K562 (cell line): Measurements from ENCODE around the gene KCNK7. TPM values are rescaled to one million over a fixed set of nuclear protein-coding genes. Genes with fewer than 3 reads are reported as not detected.

ENCODE experiments used
- ATF7 ChIP-seq: fragments of 450-650 bp; IDR thresholded peaks from 2 replicates; pipeline ENCODE4 v1.7.1; 2014; ENCODE audit warnings: mild to moderate bottlenecking, moderate library complexity
- BRD4 ChIP-seq: fragments of 200-600 bp; sonication (generic); IDR thresholded peaks from 2 replicates; pipeline ENCODE4 v1.6.1; 2017; ENCODE audit warnings: inconsistent platforms
- CBFA2T3 ChIP-seq: fragments of 450-650 bp; IDR thresholded peaks from 2 replicates; pipeline ENCODE4 v1.6.1; 2017
- CEBPB ChIP-seq: fragments of 450-650 bp; IDR thresholded peaks from 2 replicates; pipeline ENCODE4 v1.6.1; 2016; ENCODE audit warnings: missing genetic modification characterization, missing compliant biosample characterization
- CTBP1 ChIP-seq: fragments of 450-650 bp; IDR thresholded peaks from 2 replicates; pipeline ENCODE4 v1.6.1; 2016; ENCODE audit warnings: borderline replicate concordance
- DIDO1 ChIP-seq: fragments of 450-650 bp; IDR thresholded peaks from 2 replicates; pipeline ENCODE4 v1.6.1; 2016; ENCODE audit warnings: low read depth, missing biosample characterization, missing genetic modification characterization
- E4F1 ChIP-seq: fragments of 250-450 bp; sonication (Bioruptor Pico); IDR thresholded peaks from 2 replicates; pipeline ENCODE4 v1.5.0; 2021; ENCODE audit warnings: mild to moderate bottlenecking, borderline replicate concordance
- FOXA1 ChIP-seq: fragments of 450-650 bp; IDR thresholded peaks from 2 replicates; pipeline ENCODE4 v1.6.1; 2016; ENCODE audit warnings: mild to moderate bottlenecking, borderline replicate concordance
- FOXA3 ChIP-seq, 2 experiments: fragments of 450-650 bp in 1 of 2; sonication (generic) in 1 of 2; formaldehyde crosslinking; IDR thresholded peaks in 1 of 2; conservative IDR thresholded peaks in 1 of 2; 2 replicates each; pipeline versions ENCODE4 v1.4.0 to v1.8.0; 2020 to 2022; ENCODE audit warnings: mild to moderate bottlenecking in 2 of 2, missing genetic modification reagents in 1 of 2
- HINFP ChIP-seq: fragments of 450-650 bp; conservative IDR thresholded peaks from 2 replicates; pipeline ENCODE4 v1.6.1; 2016; ENCODE audit warnings: missing genetic modification characterization, low read depth, mild to moderate bottlenecking, control low read depth, missing compliant biosample characterization
- KDM4B ChIP-seq, 2 experiments: fragments of 450-650 bp in 1 of 2; sonication (generic) in 1 of 2; IDR thresholded peaks; 2 replicates each; pipeline ENCODE4 v1.6.1; 2016 to 2017; ENCODE audit warnings: borderline replicate concordance in 2 of 2, antibody characterized with exemption in 1 of 2, low read depth in 1 of 2, mild to moderate bottlenecking in 1 of 2
- MYC ChIP-seq, 2 experiments: fragments of 250-450 bp in 1 of 2; sonication (Bioruptor Pico) in 1 of 2; IDR thresholded peaks; 2 replicates each; pipeline versions ENCODE4 v1.5.1 to v1.6.1; 2012 to 2021; ENCODE audit warnings: low read depth in 2 of 2, borderline replicate concordance in 1 of 2, improper control_type of control experiment in 1 of 2, low read length in 1 of 2, mild to moderate bottlenecking in 1 of 2, moderate library complexity in 1 of 2
- MYNN ChIP-seq, 2 experiments: sonication (generic); formaldehyde crosslinking in 1 of 2; IDR thresholded peaks; 2 replicates each; pipeline versions ENCODE4 v1.5.0 to v1.6.1; 2016 to 2020; ENCODE audit warnings: antibody characterized with exemption in 1 of 2, missing genetic modification reagents in 1 of 2
- NFATC3 ChIP-seq: fragments of 450-650 bp; IDR thresholded peaks from 2 replicates; pipeline ENCODE4 v1.6.1; 2017; ENCODE audit warnings: mild to moderate bottlenecking
- PHB ChIP-seq: fragments of 250-450 bp; sonication (Bioruptor Pico); IDR thresholded peaks from 2 replicates; pipeline ENCODE4 v1.5.0; 2021
- PRMT5 ChIP-seq: sonication (generic); formaldehyde crosslinking; IDR thresholded peaks from 2 replicates; pipeline ENCODE4 v1.5.0; 2020; ENCODE audit warnings: missing genetic modification reagents
- RB1 ChIP-seq: fragments of 450-650 bp; IDR thresholded peaks from 2 replicates; pipeline ENCODE4 v1.6.1; 2017; ENCODE audit warnings: low read depth, mild to moderate bottlenecking
- SUPT5H ChIP-seq: fragments of 450-650 bp; IDR thresholded peaks from 2 replicates; pipeline ENCODE4 v1.6.1; 2016
- TCF3 ChIP-seq: sonication (generic); formaldehyde crosslinking; IDR thresholded peaks from 2 replicates; pipeline ENCODE4 v1.4.0; 2020; ENCODE audit warnings: mild to moderate bottlenecking, missing genetic modification reagents
- XRCC5 ChIP-seq: fragments of 200-400 bp; formaldehyde crosslinking; IDR thresholded peaks from 2 replicates; pipeline ENCODE4 v1.6.1; 2017; ENCODE audit warnings: low read depth, mild to moderate bottlenecking, low read length
- ZNF274 ChIP-seq: IDR thresholded peaks from 2 replicates; pipeline ENCODE4 v1.6.1; 2011; ENCODE audit warnings: low read depth, mild to moderate bottlenecking, low read length, moderate library complexity, borderline replicate concordance
- ZNF280A ChIP-seq: fragments of 450-650 bp; IDR thresholded peaks from 2 replicates; pipeline ENCODE4 v1.6.1; 2018; ENCODE audit warnings: mild to moderate bottlenecking, low read depth; ENCODE audit not compliant: partially characterized antibody
- ZNF408 ChIP-seq: fragments of 250-450 bp; sonication (Bioruptor Pico); IDR thresholded peaks from 2 replicates; pipeline ENCODE4 v1.4.0; 2020; ENCODE audit warnings: low read depth, mild to moderate bottlenecking, moderate library complexity
- ZNF551 ChIP-seq: fragments of 250-450 bp; sonication (Bioruptor Pico); IDR thresholded peaks from 2 replicates; pipeline ENCODE4 v1.5.0; 2021; ENCODE audit warnings: mild to moderate bottlenecking, moderate library complexity
- polyA plus RNA-seq, 8 experiments: library from polyadenylated mRNA; depleted of rRNA in 4 of 8; stranded (reverse) in 5 of 8; unstranded in 3 of 8; fragments of >200 nt; fragmentation: Nextera tagmentation in 2 of 8; fragmentation: Illumina TruSeq in 1 of 8; extraction: Ambion mirVana in 2 of 8; extraction: Trizol in 1 of 8; gene quantifications; 2 replicates each; pipeline versions ENCODE4 v1.2.1 to v1.2.3, GENCODE V29; 2011 to 2014; ENCODE audit warnings: inconsistent platforms in 1 of 8, missing spikeins in 1 of 8
- total RNA-seq, 7 experiments: library from RNA; depleted of rRNA in 6 of 7; stranded (reverse); fragments of >200 nt in 6 of 7; fragmentation: Illumina TruSeq in 2 of 7; extraction: Trizol in 2 of 7; gene quantifications; 2 replicates each; pipeline versions ENCODE4 v1.2.1 to v1.2.3, GENCODE V29; 2011 to 2021; ENCODE audit warnings: low replicate concordance in 1 of 7

The KCNK7 gene
- total and polyA plus RNA-seq, 9 of the 15 experiments (the other 6 are each of a cell fraction or from before 2014, with no cell fraction given): 0.07 to 0.40 TPM; not detected in 7

GRCh38 chr11:65615229-65615949 is 19.8 kb upstream of the KCNK7 start, which contains the start of gene PCNX3 (continued):
- TF ChIP-seq ZNF551 (CRISPR knock-in tag): no peak
- no peak for TF ChIP-seq CBFA2T3
- no peak for TF ChIP-seq MYNN (IDR thresholded peaks at IDR 0.05)
- no peak for TF ChIP-seq MYNN (CRISPR knock-in tag; IDR thresholded peaks at IDR 0.05)
- TF ChIP-seq CTBP1: peak; percentile 33; the same call in 1 of the 2 replicates
- TF ChIP-seq HINFP (tag): no peak
- no peak for TF ChIP-seq NFATC3
- no peak for TF ChIP-seq PHB
- TF ChIP-seq ATF7: peak; percentile 93
- TF ChIP-seq DIDO1 (tag): peak; percentile 75
- peak; percentile 11 for TF ChIP-seq MYC (IDR thresholded peaks at IDR 0.05; ENCODE audit: low read depth, low read length)
- TF ChIP-seq MYC (CRISPR knock-in tag; IDR thresholded peaks at IDR 0.05; ENCODE audit: borderline replicate concordance, low read depth): peak; percentile 66; the same call in 1 of the 2 replicates
- no peak for TF ChIP-seq ZNF280A
- no peak for TF ChIP-seq ZNF274
- no peak for TF ChIP-seq CEBPB
- TF ChIP-seq ZNF408: no peak
- no peak; the same call in 1 of the 2 replicates for TF ChIP-seq RB1
- TF ChIP-seq SUPT5H: peak; percentile 77
- TF ChIP-seq FOXA1: no peak
- no peak for TF ChIP-seq BRD4
- TF ChIP-seq FOXA3 (CRISPR knock-in tag; conservative IDR thresholded peaks at IDR 0.05 in 1 of 2, IDR thresholded peaks at IDR 0.05 in 1 of 2): no peak
- TF ChIP-seq TCF3: no peak
- no peak for TF ChIP-seq E4F1 (CRISPR knock-in tag)
- peak in 1 of 2 experiments; percentile 46; a peak in 1 of 4 replicates for TF ChIP-seq KDM4B (IDR thresholded peaks at IDR 0.05; ENCODE audit: borderline replicate concordance in 2 of 2, low read depth in 1 of 2)
- no peak for TF ChIP-seq PRMT5
- TF ChIP-seq XRCC5: peak; percentile 90
